Esophagus (tissue), 2 donors: ENCODE results near the gene AKR1A1. TPM values are rescaled to one million over a fixed set of nuclear protein-coding genes. Genes with fewer than 3 reads are reported as not detected.
"Not testable (repeated sequence)": the region's sequence is repeated elsewhere in the genome, so short reads cannot be mapped to it uniquely, and the experiment has no call there.

Experiments used
- H3K27ac ChIP-seq, 2 donors: one replicate each; pipeline ENCODE4 v1.5.1; 2013; ENCODE audit warnings: low read depth in 2 of 2, mild to moderate bottlenecking in 2 of 2, inconsistent platforms in 1 of 2, low read length in 1 of 2, moderate library complexity in 1 of 2
- H3K27me3 ChIP-seq, 2 donors: one replicate each; pipeline ENCODE4 v1.6.1; 2013; ENCODE audit warnings: low read length in 2 of 2, control low read depth in 1 of 2, mild to moderate bottlenecking in 1 of 2; ENCODE audit not compliant: insufficient read depth in 2 of 2, control insufficient read depth in 1 of 2
- H3K36me3 ChIP-seq, 2 donors: one replicate each; pipeline ENCODE4 v1.6.1; 2013; ENCODE audit warnings: low read length in 1 of 2; ENCODE audit not compliant: control insufficient read depth in 2 of 2, insufficient read depth in 2 of 2
- H3K4me1 ChIP-seq, 2 donors: one replicate each; pipeline ENCODE4 v1.6.1; 2013; ENCODE audit warnings: low read length in 1 of 2; ENCODE audit not compliant: control insufficient read depth in 2 of 2, insufficient read depth in 2 of 2
- H3K4me3 ChIP-seq, 2 donors: one replicate each; pipeline ENCODE4 v1.5.1; 2013; ENCODE audit warnings: low read length in 2 of 2, mild to moderate bottlenecking in 2 of 2, low read depth in 1 of 2, moderate library complexity in 1 of 2
- H3K9me3 ChIP-seq, 2 donors: one replicate each; pipeline ENCODE4 v1.6.1; 2013; ENCODE audit warnings: mild to moderate bottlenecking in 2 of 2, low read depth in 1 of 2, low read length in 1 of 2, moderate library complexity in 1 of 2; ENCODE audit not compliant: control insufficient read depth in 2 of 2, insufficient read depth in 1 of 2
- WGBS, 2 donors: extraction: QIAGEN DNeasy Blood & Tissue Kit; methylation state at CpG; one replicate each; pipeline ENCODE4 v1.1.7; 2013; 5-methylcytosine and 5-hydroxymethylcytosine counted together
- polyA plus RNA-seq, 2 donors: library from polyadenylated mRNA; stranded (reverse); fragments of 200-250 nt; gene quantifications; one replicate each; pipeline ENCODE4 v1.2.3, GENCODE V29; 2013
- donor health status: healthy with polysubstance abuse.
- donor health status: Bipolar disorder and iron deficiency.

AKR1A1 gene
- polyA plus RNA-seq, 2 donors: 212 to 242 TPM

- Histone ChIP-seq H3K9me3 (no peaks in the 10 kb centered on the region), H3K27me3 (no peaks in the 10 kb centered on the region), H3K36me3 (no peaks in the 10 kb centered on the region), H3K27ac (peak within 1 kb of the TSS; percentile 93 to 97), H3K4me1 (peaks cover 0 to 4% of the 10 kb centered on the region in 2 donors), H3K4me3 (peak within 1 kb of the TSS; percentile 75 to 90)
- WGBS, 2 donors: 0 to 1% methylated on average over 39 to 40 of the region's 41 CpGs
These were observed 33.2 kb downstream of the AKR1A1 start, which contains the start of gene NASP for GRCh38 chr1:45583666-45584350. NASP (plus strand) TSS chr1:45584041; CDS start chr1:45584147, 106 bp downstream.

- H3K4me1 ChIP-seq: peaks cover 0 to 4% of the 10 kb centered on the region in 2 donors
- H3K27ac ChIP-seq: peak overlapping the region; percentile 93 to 97
- 0 to 1% methylated on average over 54 to 59 of the region's 59 CpGs for WGBS, 2 donors
- H3K9me3 ChIP-seq: no peaks in the 10 kb centered on the region
- no peaks in the 10 kb centered on the region for H3K27me3 ChIP-seq
- H3K36me3 ChIP-seq: no peaks in the 10 kb centered on the region
- H3K4me3 ChIP-seq: peak overlapping the region; percentile 75 to 90
These were observed 33.9 kb downstream of the AKR1A1 start for GRCh38 chr1:45584351-45585109.

- WGBS, 2 donors: 0 to 1% methylated on average over 5 of the region's 5 CpGs
- no peaks in the 10 kb centered on the region for H3K9me3 ChIP-seq
- no peaks in the 10 kb centered on the region for H3K36me3 ChIP-seq
- peak overlapping the region; percentile 93 to 97 for H3K27ac ChIP-seq
- H3K4me1 ChIP-seq: peaks cover 0 to 4% of the 10 kb centered on the region in 2 donors
- peak overlapping the region; percentile 75 to 90 for H3K4me3 ChIP-seq
- no peaks in the 10 kb centered on the region for H3K27me3 ChIP-seq
These were observed 34.4 kb downstream of the AKR1A1 start for GRCh38 chr1:45585110-45585426.

- no peaks in the 10 kb centered on the region for H3K27me3 ChIP-seq
- no peak overlapping the region for H3K27ac ChIP-seq
- no peaks in the 10 kb centered on the region for H3K9me3 ChIP-seq
- H3K4me3 ChIP-seq: peak overlapping the region in 1 of 2 donors; percentile 75
- peaks cover 0 to 4% of the 10 kb centered on the region in 2 donors for H3K4me1 ChIP-seq
- WGBS, 2 donors: 28% methylated on average over 7 of the region's 7 CpGs
- H3K36me3 ChIP-seq: no peaks in the 10 kb centered on the region
These were observed 35.0 kb downstream of the AKR1A1 start for GRCh38 chr1:45585496-45586075.

- WGBS, 2 donors: 74 to 76% methylated on average over 4 of the region's 4 CpGs
- Histone ChIP-seq H3K27me3 (no peaks in the 10 kb centered on the region), H3K4me1 (peaks cover 0 to 4% of the 10 kb centered on the region in 2 donors), H3K27ac (no peak overlapping the region), H3K9me3 (no peaks in the 10 kb centered on the region), H3K36me3 (no peaks in the 10 kb centered on the region), H3K4me3 (no peak overlapping the region)
These were observed 36.1 kb downstream of the AKR1A1 start for GRCh38 chr1:45586769-45587168.

GRCh38 chr1:45589861-45590260 is 39.2 kb downstream of the AKR1A1 start:
- Histone ChIP-seq H3K27ac (no peak overlapping the region), H3K27me3 (no peaks in the 10 kb centered on the region), H3K4me1 (peaks cover 0 to 4% of the 10 kb centered on the region in 2 donors), H3K36me3 (peaks cover 0 to 5% of the 10 kb centered on the region in 2 donors), H3K9me3 (no peaks in the 10 kb centered on the region), H3K4me3 (no peak overlapping the region)
- WGBS, 2 donors: 33 to 35% methylated on average over 1 of the region's 1 CpG

GRCh38 chr1:45594412-45594811 is 43.8 kb downstream of the AKR1A1 start:
- Histone ChIP-seq H3K36me3 (peaks cover 0 to 6% of the 10 kb centered on the region in 2 donors), H3K4me1 (no peaks in the 10 kb centered on the region), H3K4me3 (no peak overlapping the region), H3K9me3 (no peaks in the 10 kb centered on the region), H3K27ac (no peak overlapping the region), H3K27me3 (no peaks in the 10 kb centered on the region)
- WGBS, 2 donors: 91 to 92% methylated on average over 4 of the region's 4 CpGs

- H3K9me3 ChIP-seq, H3K36me3 ChIP-seq: not testable (repeated sequence)
- 96 to 97% methylated on average over 8 of the region's 8 CpGs for WGBS, 2 donors
These were observed 46.1 kb downstream of the AKR1A1 start for GRCh38 chr1:45596765-45597164.

GRCh38 chr1:45604239-45604638 is 53.6 kb downstream of the AKR1A1 start:
- WGBS, 2 donors: 97 to 98% methylated on average over 2 of the region's 2 CpGs
- Histone ChIP-seq H3K27ac (no peak overlapping the region), H3K27me3 (no peaks in the 10 kb centered on the region), H3K4me3 (no peak overlapping the region), H3K9me3 (no peaks in the 10 kb centered on the region), H3K36me3 (peaks cover 0 to 4% of the 10 kb centered on the region in 2 donors), H3K4me1 (no peaks in the 10 kb centered on the region)

More at GRCh38 chr1:45596765-45597164, 46.1 kb downstream of the AKR1A1 start:
- H3K4me3 ChIP-seq, H3K27me3 ChIP-seq, H3K4me1 ChIP-seq: not testable (repeated sequence)
- peak overlapping the region in 1 of 2 donors; percentile 11 for H3K27ac ChIP-seq
